B cell (primary cell): ENCODE results near the gene TGFBR3. TPM values are rescaled to one million over a fixed set of nuclear protein-coding genes. Genes with fewer than 3 reads are reported as not detected.

Experiments
- ATAC-seq: fragments of 200-7000 bp; cut with Tn5 transposase; one replicate; pipeline ENCODE4 v1.10.0; 2021; ENCODE audit warnings: low read depth, mild to moderate bottlenecking, moderate number of reproducible peaks, moderate library complexity
- CTCF ChIA-PET: fragments of 350-600 bp; sonication (Branson Sonifier 250); formaldehyde crosslinking; loops from one replicate; lab custom pipeline; 2021; ENCODE audit warnings: antibody characterized with exemption, inconsistent platforms; lab: Charles Lee
- POLR2A ChIA-PET: fragments of 350-600 bp; sonication (Branson Sonifier 250); formaldehyde crosslinking; loops from one replicate; lab custom pipeline; 2021; ENCODE audit warnings: antibody characterized with exemption; lab: Charles Lee
- DNase-seq: peaks from one replicate; pipeline ENCODE4 v3.0.0; 2013
- H2AFZ ChIP-seq: 2 replicates; pipeline ENCODE4 v1.6.1; 2012; ENCODE audit warnings: mild to moderate bottlenecking, low read depth, low read length; ENCODE audit not compliant: insufficient read depth, poor library complexity, severe bottlenecking
- H3K27ac ChIP-seq, 2 donors: 1 replicate in 1 of 2; 2 replicates in 1 of 2; pipeline ENCODE4 v1.5.1; 2012 to 2013; ENCODE audit warnings: low read length in 2 of 2, mild to moderate bottlenecking in 2 of 2, moderate library complexity in 1 of 2
- H3K27me3 ChIP-seq, 4 experiments: fragments of 200-600 bp in 1 of 4; sonication (generic) in 1 of 4; replicated peaks in 1 of 4; 1 replicate in 2 of 4; 2 replicates in 2 of 4; pipeline versions ENCODE4 v1.6.1 to v1.7.0; 2013 to 2016; ENCODE audit warnings: low read length in 3 of 4, mild to moderate bottlenecking in 2 of 4, mixed read lengths in 1 of 4, moderate library complexity in 1 of 4; ENCODE audit not compliant: insufficient read depth in 4 of 4, control insufficient read depth in 3 of 4; ENCODE audit errors: control extremely low read depth in 1 of 4
- H3K36me3 ChIP-seq, 2 experiments: replicated peaks in 1 of 2; 1 replicate in 1 of 2; 2 replicates in 1 of 2; pipeline versions ENCODE4 v1.6.1 to v1.7.1; 2013; ENCODE audit warnings: low read length in 1 of 2; ENCODE audit not compliant: insufficient read depth in 2 of 2, control insufficient read depth in 1 of 2; ENCODE audit errors: control extremely low read depth in 1 of 2, extremely low read depth in 1 of 2
- H3K4me1 ChIP-seq, 2 donors: fragments of 200-600 bp in 1 of 2; sonication (generic) in 1 of 2; 1 replicate in 1 of 2; 2 replicates in 1 of 2; pipeline versions ENCODE4 v1.5.1 to v1.6.1; 2013 to 2017; ENCODE audit warnings: low read length in 2 of 2; ENCODE audit not compliant: control insufficient read depth in 2 of 2, insufficient read depth in 2 of 2
- H3K4me2 ChIP-seq: replicated peaks from 2 replicates; pipeline ENCODE3; 2012; ENCODE audit warnings: mild to moderate bottlenecking, low read depth, low read length; ENCODE audit not compliant: poor library complexity, severe bottlenecking
- H3K4me3 ChIP-seq, 5 experiments: fragments of 200-600 bp in 1 of 5; sonication (generic) in 1 of 5; 1 replicate in 3 of 5; 2 replicates in 2 of 5; pipeline versions ENCODE4 v1.5.1 to v1.7.0; 2011 to 2016; ENCODE audit warnings: low read length in 4 of 5, mild to moderate bottlenecking in 4 of 5, low read depth in 2 of 5, control low read depth in 1 of 5, moderate library complexity in 1 of 5; ENCODE audit not compliant: insufficient read depth in 1 of 5; ENCODE audit errors: control extremely low read depth in 1 of 5, extremely low read depth in 1 of 5
- H3K79me2 ChIP-seq: fragments of 200-600 bp; sonication (generic); one replicate; pipeline ENCODE4 v1.6.0; 2016; ENCODE audit warnings: low read length; ENCODE audit not compliant: control insufficient read depth, insufficient read depth
- H3K9ac ChIP-seq: fragments of 200-600 bp; sonication (generic); 2 replicates; pipeline ENCODE4 v1.6.1; 2017; ENCODE audit warnings: mild to moderate bottlenecking, low read length, moderate library complexity
- H3K9me3 ChIP-seq, 3 donors: one replicate each; pipeline versions ENCODE4 v1.6.1 to v1.7.1; 2013; ENCODE audit warnings: low read length in 2 of 3; ENCODE audit not compliant: control insufficient read depth in 2 of 3, insufficient read depth in 1 of 3; ENCODE audit errors: control extremely low read depth in 1 of 3
- H4K20me1 ChIP-seq: 2 replicates; pipeline ENCODE4 v1.6.0; 2012; ENCODE audit warnings: mild to moderate bottlenecking, low read length; ENCODE audit not compliant: insufficient read depth, control insufficient read depth, poor library complexity, severe bottlenecking
- H3K27ac Mint-ChIP-seq: one replicate; pipeline ENCODE4 v1.8.0; 2021; ENCODE audit warnings: mixed read lengths
- H3K27me3 Mint-ChIP-seq: one replicate; pipeline ENCODE4 v1.8.0; 2021; ENCODE audit warnings: mixed read lengths
- H3K4me1 Mint-ChIP-seq: one replicate; pipeline ENCODE4 v1.8.0; 2021; ENCODE audit warnings: mixed read lengths
- H3K4me3 Mint-ChIP-seq: one replicate; pipeline ENCODE4 v1.8.0; 2021; ENCODE audit warnings: mixed read lengths
- H3K9me3 Mint-ChIP-seq: one replicate; pipeline ENCODE4 v1.8.0; 2022; ENCODE audit warnings: mixed read lengths; ENCODE audit not compliant: insufficient read depth
- CTCF ChIP-seq: fragments of 200-600 bp; IDR thresholded peaks from one replicate; pipeline ENCODE4 v1.8.0; 2022; ENCODE audit warnings: antibody characterized with exemption, mild to moderate bottlenecking
- EZH2 ChIP-seq: IDR thresholded peaks from 2 replicates; pipeline ENCODE4 v1.6.1; 2012; ENCODE audit warnings: borderline replicate concordance, low read depth, mild to moderate bottlenecking, moderate library complexity, low read length; ENCODE audit not compliant: insufficient read depth, poor library complexity, severe bottlenecking
- WGBS: methylation state at CpG from one replicate; pipeline ENCODE4 v1.1.5; 2013; ENCODE audit warnings: missing lambda C conversion rate; ENCODE audit not compliant: insufficient coverage; 5-methylcytosine and 5-hydroxymethylcytosine counted together
- intact Hi-C: fragments of 100-400 bp; cut with micrococcal nuclease; formaldehyde crosslinking; loops from one replicate; pipeline ENCODE4 v1.10.0; 2022
- polyA plus RNA-seq: library from polyadenylated mRNA; depleted of rRNA; stranded (reverse); fragments of >200 nt; gene quantifications from 2 replicates; pipeline ENCODE4 v1.2.3, GENCODE V29; 2012
- total RNA-seq, 2 donors: library from RNA; stranded (reverse); fragments of 120-200 nt in 1 of 2; gene quantifications; 1 replicate in 1 of 2; 2 replicates in 1 of 2; pipeline versions ENCODE4 v1.2.3 to v1.2.4, GENCODE V29; 2013 to 2022

The TGFBR3 gene
- total and polyA plus RNA-seq, 2 donors (not counting 1 experiment from before 2014, with no cell fraction given) = 0.10 to 0.12 TPM

DNA sequence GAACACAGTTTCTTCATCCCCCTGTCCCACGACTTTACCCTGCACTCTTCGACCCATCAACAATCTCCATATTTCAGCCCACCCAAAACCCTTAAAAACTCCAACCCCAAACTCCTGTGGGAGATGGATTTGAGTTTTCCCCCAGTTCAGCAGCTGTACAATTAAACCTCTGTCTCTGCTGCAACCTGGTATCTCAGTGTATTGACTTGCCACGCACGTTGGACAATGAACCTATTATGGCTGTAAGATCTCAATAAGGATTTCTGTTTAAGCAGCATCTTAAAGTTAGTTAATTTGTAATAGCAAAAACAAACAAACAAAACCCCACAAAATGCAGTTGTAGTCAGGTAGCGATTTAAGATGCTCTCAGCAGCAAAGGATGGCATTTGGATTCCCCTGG is 119.1 kb downstream of the TGFBR3 start:
- no peak overlapping the region for H3K27ac Mint-ChIP-seq
- CTCF ChIA-PET = no interaction called here
- 92% methylated on average over 2 of the region's 5 CpGs for WGBS
- no peak for TF ChIP-seq EZH2
- no peak for TF ChIP-seq CTCF
- no peak overlapping the region for H2AFZ ChIP-seq
- no peaks in the 10 kb centered on the region for H3K79me2 ChIP-seq
- no peaks in the 10 kb centered on the region for H3K9me3 ChIP-seq
- H3K4me2 ChIP-seq = no peak overlapping the region
- H3K4me3 Mint-ChIP-seq = no peak overlapping the region
- H3K4me3 ChIP-seq = no peak overlapping the region
- no peaks in the 10 kb centered on the region for H3K4me1 Mint-ChIP-seq
- H3K27me3 Mint-ChIP-seq = no peaks in the 10 kb centered on the region
- no peaks in the 10 kb centered on the region for H3K9me3 Mint-ChIP-seq
- no peak overlapping the region for H3K27ac ChIP-seq
- H3K27me3 ChIP-seq = no peaks in the 10 kb centered on the region
- no peaks in the 10 kb centered on the region for H3K4me1 ChIP-seq
- ATAC-seq (no peak), DNase-seq (no peak)
- no peaks in the 10 kb centered on the region for H4K20me1 ChIP-seq
- no peaks in the 10 kb centered on the region for H3K36me3 ChIP-seq
- H3K9ac ChIP-seq = no peak overlapping the region
- intact Hi-C loops = no loop called here
- POLR2A ChIA-PET = no interaction called here

GRCh38 chr1:91765880-91766443 is 120.0 kb downstream of the TGFBR3 start:
- ChIA-PET POLR2A (no interaction called here), CTCF (no interaction called here)
- DNase-seq (no peak), ATAC-seq (no peak)
- no peaks in the 10 kb centered on the region for H3K4me1 Mint-ChIP-seq
- H3K9ac ChIP-seq = no peak overlapping the region
- TF ChIP-seq EZH2 = no peak
- TF ChIP-seq CTCF = no peak
- no peaks in the 10 kb centered on the region for H3K27me3 Mint-ChIP-seq
- H3K27ac Mint-ChIP-seq = no peak overlapping the region
- H3K27me3 ChIP-seq = no peaks in the 10 kb centered on the region
- 71% methylated on average over 2 of the region's 3 CpGs for WGBS
- no peaks in the 10 kb centered on the region for H3K36me3 ChIP-seq
- no peak overlapping the region for H3K4me3 ChIP-seq
- no peaks in the 10 kb centered on the region for H3K9me3 Mint-ChIP-seq
- intact Hi-C loops = no loop called here
- no peak overlapping the region for H2AFZ ChIP-seq
- no peak overlapping the region for H3K4me3 Mint-ChIP-seq
- H4K20me1 ChIP-seq = no peaks in the 10 kb centered on the region
- no peak overlapping the region for H3K27ac ChIP-seq
- no peaks in the 10 kb centered on the region for H3K79me2 ChIP-seq
- no peaks in the 10 kb centered on the region for H3K9me3 ChIP-seq
- H3K4me2 ChIP-seq = no peak overlapping the region
- H3K4me1 ChIP-seq = no peaks in the 10 kb centered on the region
